ENCODE data around the gene DHFR. TPM values are rescaled to one million over a fixed set of nuclear protein-coding genes. Genes with fewer than 3 reads are reported as not detected.

The DHFR gene
- 100 to 1,000 TPM; 105 to 107 TPM for total RNA-seq

- intact Hi-C loops (cut with DNase I, micrococcal nuclease), result loop anchor here (1.0 to 10.0 kb wide), 13 partner anchors 166 to 1620 kb away; partner anchors contain the start of genes FAM151B (in 2 of the 2), ZFYVE16 (in 2 of the 2), ATG10 (in 1 of the 2) and MTX3 (in 1 of the 2)
- ChIA-PET CTCF (interaction anchor here (2.7 kb wide), 2 partner anchors 15 to 18 kb away, joined by 10 read pairs; no protein-coding TSS in a partner anchor), POLR2A (interaction anchor here (0.5 to 0.6 kb wide), 2 partner anchors 205 to 762 kb away, joined by 3 read pairs; no protein-coding TSS in a partner anchor)
- Mint-ChIP-seq H3K36me3 (ENCODE audit: low read depth) (peaks cover 38% of the 10 kb centered on the region), H3K4me1 (peaks cover 21% of the 10 kb centered on the region), H3K27me3 (no peaks in the 10 kb centered on the region), H3K9me3 (ENCODE audit: low read depth) (no peaks in the 10 kb centered on the region), H3K4me3 (peak within 1 kb of the TSS; percentile 94), H3K27ac (peak within 1 kb of the TSS; percentile 99)
- ATAC-seq (peak; percentile 69), DNase-seq (peak; percentile 95)
Measured at GRCh38 chr5:80654391-80655230, at the start of gene DHFR, which contains the start of gene MSH3. Gene DHFR (minus strand): TSS chr5:80654983. CDS start chr5:80654489, 494 bp downstream. Gene MSH3 (plus strand): TSS chr5:80654652. CDS start chr5:80654728, 76 bp downstream.

DNA sequence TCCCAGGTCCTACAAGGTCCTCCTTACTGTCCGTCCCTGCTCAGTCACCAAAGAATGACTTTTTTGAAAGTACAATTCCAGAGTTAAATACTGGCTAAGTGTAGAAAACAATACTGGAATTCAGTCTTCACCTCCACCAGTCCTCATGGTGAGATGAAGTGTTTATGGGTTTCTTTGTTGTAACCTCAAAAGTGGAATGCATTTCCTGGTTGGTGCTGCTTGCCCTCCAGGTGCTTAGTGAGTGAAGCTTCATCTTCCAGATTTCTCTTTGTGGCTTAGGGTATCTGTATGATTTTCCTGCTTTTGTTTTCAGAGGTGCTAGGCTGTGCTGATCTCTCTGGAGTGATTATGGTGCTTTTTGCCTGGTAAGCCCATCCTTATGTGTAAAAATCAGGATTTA, 49.4 kb upstream of the DHFR start:
- H3K36me3 Mint-ChIP-seq (ENCODE audit: low read depth), result peaks cover 31% of the 10 kb centered on the region
- H3K27me3 Mint-ChIP-seq, result no peaks in the 10 kb centered on the region
- H3K4me3 Mint-ChIP-seq, result no peak overlapping the region
- no peak overlapping the region for H3K27ac Mint-ChIP-seq
- no peaks in the 10 kb centered on the region for H3K9me3 Mint-ChIP-seq (ENCODE audit: low read depth)
- ChIA-PET POLR2A (no interaction called here), CTCF (no interaction called here)
- ATAC-seq (no peak), DNase-seq (no peak)
- intact Hi-C loops (cut with DNase I, micrococcal nuclease), result no loop called here
- peaks cover 14% of the 10 kb centered on the region for H3K4me1 Mint-ChIP-seq

GRCh38 chr5:80703747-80704146, 49.0 kb upstream of the DHFR start:
- ChIA-PET POLR2A (no interaction called here), CTCF (no interaction called here)
- no peaks in the 10 kb centered on the region for H3K9me3 Mint-ChIP-seq (ENCODE audit: low read depth)
- H3K36me3 Mint-ChIP-seq (ENCODE audit: low read depth), result peaks cover 27% of the 10 kb centered on the region
- intact Hi-C loops (cut with DNase I, micrococcal nuclease), result no loop called here
- ATAC-seq (no peak), DNase-seq (no peak)
- H3K27ac Mint-ChIP-seq, result no peak overlapping the region
- peaks cover 14% of the 10 kb centered on the region for H3K4me1 Mint-ChIP-seq
- H3K27me3 Mint-ChIP-seq, result no peaks in the 10 kb centered on the region
- no peak overlapping the region for H3K4me3 Mint-ChIP-seq

- H3K9me3 Mint-ChIP-seq (ENCODE audit: low read depth), result no peaks in the 10 kb centered on the region
- no peaks in the 10 kb centered on the region for H3K27me3 Mint-ChIP-seq
- peaks cover 29% of the 10 kb centered on the region for H3K36me3 Mint-ChIP-seq (ENCODE audit: low read depth)
- no peak overlapping the region for H3K4me3 Mint-ChIP-seq
- CTCF ChIA-PET, result no interaction called here
- peaks cover 14% of the 10 kb centered on the region for H3K4me1 Mint-ChIP-seq
- no peak overlapping the region for H3K27ac Mint-ChIP-seq
- DNase-seq, result no peak
- ATAC-seq, result no peak
- POLR2A ChIA-PET, result interaction anchor here (1.1 kb wide), 1 partner anchor 34 kb away, joined by 8 read pairs; no protein-coding TSS in a partner anchor
- intact Hi-C loops (cut with DNase I, micrococcal nuclease), result no loop called here
Measured at GRCh38 chr5:80703291-80703690, 48.5 kb upstream of the DHFR start.

- intact Hi-C loops (cut with DNase I, micrococcal nuclease), result no loop called here
- H3K9me3 Mint-ChIP-seq (ENCODE audit: low read depth), result no peaks in the 10 kb centered on the region
- no peak overlapping the region for H3K4me3 Mint-ChIP-seq
- peak overlapping the region; percentile 28 for H3K27ac Mint-ChIP-seq
- ChIA-PET POLR2A (no interaction called here), CTCF (interaction anchor here (0.5 to 1.0 kb wide), 3 partner anchors 134 to 407 kb away, joined by 3 read pairs; no protein-coding TSS in a partner anchor)
- no peak for ATAC-seq
- H3K36me3 Mint-ChIP-seq (ENCODE audit: low read depth), result peaks cover 36% of the 10 kb centered on the region
- H3K27me3 Mint-ChIP-seq, result no peaks in the 10 kb centered on the region
- H3K4me1 Mint-ChIP-seq, result peaks cover 14% of the 10 kb centered on the region
- DNase-seq, result no peak
Measured at GRCh38 chr5:80701597-80701996, 46.8 kb upstream of the DHFR start.

- CTCF ChIA-PET, result interaction anchor here (1.1 kb wide), 2 partner anchors 26 to 101 kb away, joined by 3 read pairs; no protein-coding TSS in a partner anchor
Measured at GRCh38 chr5:80698369-80698768, 43.6 kb upstream of the DHFR start.

DNA sequence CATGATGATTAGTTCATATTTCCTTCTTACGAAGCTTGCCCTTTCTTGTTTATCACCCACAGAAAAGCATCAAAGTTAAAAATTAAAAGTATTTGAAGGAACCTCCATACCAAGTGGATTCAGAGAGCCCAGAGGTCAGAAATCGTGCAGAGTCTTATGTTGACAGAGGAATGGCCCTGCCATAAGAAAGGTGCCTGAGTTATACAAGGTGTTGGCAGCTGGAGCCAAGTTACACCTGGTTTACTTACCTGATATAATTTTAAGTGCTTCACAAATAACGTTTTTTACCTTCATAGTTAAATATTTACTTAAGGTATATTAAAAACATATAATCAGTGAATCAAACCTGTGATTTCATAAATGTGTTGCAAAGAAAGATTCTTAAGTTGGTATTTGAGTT, 42.3 kb upstream of the DHFR start:
- intact Hi-C loops (cut with DNase I, micrococcal nuclease), result no loop called here
- no peaks in the 10 kb centered on the region for H3K9me3 Mint-ChIP-seq (ENCODE audit: low read depth)
- CTCF ChIA-PET, result interaction anchor here (1.0 to 1.1 kb wide), 3 partner anchors 11 to 102 kb away, joined by 3 read pairs; no protein-coding TSS in a partner anchor
- DNase-seq (no peak), ATAC-seq (no peak)
- no peaks in the 10 kb centered on the region for H3K27me3 Mint-ChIP-seq
- H3K36me3 Mint-ChIP-seq (ENCODE audit: low read depth), result peaks cover 22% of the 10 kb centered on the region
- peaks cover 3% of the 10 kb centered on the region for H3K4me1 Mint-ChIP-seq
- no peak overlapping the region for H3K27ac Mint-ChIP-seq
- no peak overlapping the region for H3K4me3 Mint-ChIP-seq
- POLR2A ChIA-PET, result interaction anchor here (0.6 kb wide), 1 partner anchor 117 kb away, joined by 4 read pairs; no protein-coding TSS in a partner anchor

More at GRCh38 chr5:80698369-80698768, 43.6 kb upstream of the DHFR start:
- H3K4me1 Mint-ChIP-seq, result peaks cover 5% of the 10 kb centered on the region
- H3K36me3 Mint-ChIP-seq (ENCODE audit: low read depth), result peaks cover 27% of the 10 kb centered on the region
- no peak for DNase-seq
- no peak for ATAC-seq
- no peaks in the 10 kb centered on the region for H3K9me3 Mint-ChIP-seq (ENCODE audit: low read depth)
- intact Hi-C loops (cut with DNase I, micrococcal nuclease), result no loop called here
- no peaks in the 10 kb centered on the region for H3K27me3 Mint-ChIP-seq
- no peak overlapping the region for H3K4me3 Mint-ChIP-seq
- no peak overlapping the region for H3K27ac Mint-ChIP-seq
- POLR2A ChIA-PET, result no interaction called here

DNA sequence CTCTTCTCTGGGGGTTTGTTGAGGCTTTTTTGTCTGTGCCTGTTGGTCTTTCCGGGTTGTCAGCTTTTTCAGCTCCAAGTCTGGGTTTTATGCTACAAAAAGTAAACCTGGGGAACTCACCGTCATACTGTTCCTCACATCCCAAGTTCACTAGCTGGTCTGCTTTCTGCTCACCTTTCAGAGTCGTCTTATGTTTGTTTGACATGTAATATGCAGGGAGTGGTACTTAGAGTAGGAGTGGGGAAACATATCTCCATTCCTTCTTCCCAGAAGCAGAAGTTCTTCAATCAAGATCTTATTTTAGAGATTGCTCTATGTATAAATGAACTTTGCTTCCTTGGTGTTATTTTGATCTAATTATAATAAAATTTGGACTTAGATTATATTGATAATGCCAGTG, 41.7 kb upstream of the DHFR start:
- no peak for DNase-seq
- Mint-ChIP-seq H3K36me3 (ENCODE audit: low read depth) (peaks cover 16% of the 10 kb centered on the region), H3K27ac (no peak overlapping the region), H3K27me3 (no peaks in the 10 kb centered on the region), H3K4me1 (peaks cover under 1% of the 10 kb centered on the region), H3K9me3 (ENCODE audit: low read depth) (no peaks in the 10 kb centered on the region), H3K4me3 (no peak overlapping the region)
- intact Hi-C loops (cut with DNase I, micrococcal nuclease), result no loop called here
- CTCF ChIA-PET, result no interaction called here
- POLR2A ChIA-PET, result no interaction called here
- ATAC-seq, result no peak

DNA sequence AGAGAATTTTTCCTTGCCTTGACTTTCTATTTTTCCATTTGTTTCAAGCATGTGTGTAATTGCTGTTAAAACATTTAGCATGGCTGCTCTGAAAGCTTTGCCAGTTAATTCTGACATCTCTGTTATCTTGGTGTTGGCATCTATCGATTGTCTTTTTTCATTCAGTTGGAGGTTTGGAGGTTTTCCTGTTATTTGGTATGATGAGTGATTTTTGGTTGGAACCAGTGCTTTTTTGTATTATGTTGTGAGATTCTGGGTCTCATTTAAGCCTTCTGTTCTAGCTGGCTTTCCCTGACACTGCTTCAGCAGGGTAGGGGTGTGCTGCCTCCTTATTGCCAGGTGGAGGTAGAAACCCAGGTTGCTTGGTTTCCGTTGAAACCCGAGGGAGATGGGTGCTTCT, 40.9 kb upstream of the DHFR start:
- no peaks in the 10 kb centered on the region for H3K4me1 Mint-ChIP-seq
- no peak for DNase-seq
- ChIA-PET POLR2A (no interaction called here), CTCF (no interaction called here)
- peaks cover 15% of the 10 kb centered on the region for H3K36me3 Mint-ChIP-seq (ENCODE audit: low read depth)
- intact Hi-C loops (cut with DNase I, micrococcal nuclease), result no loop called here
- H3K27ac Mint-ChIP-seq, result no peak overlapping the region
- no peak for ATAC-seq
- H3K4me3 Mint-ChIP-seq, result no peak overlapping the region
- no peaks in the 10 kb centered on the region for H3K27me3 Mint-ChIP-seq
- H3K9me3 Mint-ChIP-seq (ENCODE audit: low read depth), result no peaks in the 10 kb centered on the region

- Mint-ChIP-seq H3K4me3 (no peak overlapping the region), H3K36me3 (ENCODE audit: low read depth) (peaks cover 14% of the 10 kb centered on the region), H3K27ac (no peak overlapping the region), H3K27me3 (no peaks in the 10 kb centered on the region), H3K4me1 (peaks cover 15% of the 10 kb centered on the region), H3K9me3 (ENCODE audit: low read depth) (no peaks in the 10 kb centered on the region)
- CTCF ChIA-PET, result interaction anchor here (0.9 kb wide), 1 partner anchor 77 kb away, joined by 3 read pairs; no protein-coding TSS in a partner anchor
- ATAC-seq (no peak), DNase-seq (no peak)
- POLR2A ChIA-PET, result no interaction called here
- intact Hi-C loops (cut with DNase I, micrococcal nuclease), result loop anchor here in 1 of 2 experiments (2.0 to 5.0 kb wide), 3 partner anchors 419 to 508 kb away; no protein-coding TSS in a partner anchor
Measured at GRCh38 chr5:80689627-80690026, 34.8 kb upstream of the DHFR start.

- no peak overlapping the region for H3K4me3 Mint-ChIP-seq
- H3K27me3 Mint-ChIP-seq, result no peaks in the 10 kb centered on the region
- peaks cover 15% of the 10 kb centered on the region for H3K4me1 Mint-ChIP-seq
- peaks cover 14% of the 10 kb centered on the region for H3K36me3 Mint-ChIP-seq (ENCODE audit: low read depth)
- no peak overlapping the region for H3K27ac Mint-ChIP-seq
- ATAC-seq (no peak), DNase-seq (no peak)
- no peaks in the 10 kb centered on the region for H3K9me3 Mint-ChIP-seq (ENCODE audit: low read depth)
- POLR2A ChIA-PET, result interaction anchor here (0.5 kb wide), 1 partner anchor 412 kb away, joined by 3 read pairs; no protein-coding TSS in a partner anchor
- intact Hi-C loops (cut with DNase I, micrococcal nuclease), result loop anchor here in 1 of 2 experiments (2.0 to 5.0 kb wide), 3 partner anchors 420 to 508 kb away; no protein-coding TSS in a partner anchor
- CTCF ChIA-PET, result interaction anchor here (1.1 to 1.4 kb wide), 2 partner anchors 478 to 506 kb away, joined by 4 to 5 read pairs; no protein-coding TSS in a partner anchor
Measured at GRCh38 chr5:80688648-80689420, 34.1 kb upstream of the DHFR start.

Data from activated CD4-positive, alpha-beta T cell treated with anti-CD3 and anti-CD28 coated beads for 36 hours (primary cell).